ENCODE measurements around the gene ULK1.

Gene ULK1

DNA sequence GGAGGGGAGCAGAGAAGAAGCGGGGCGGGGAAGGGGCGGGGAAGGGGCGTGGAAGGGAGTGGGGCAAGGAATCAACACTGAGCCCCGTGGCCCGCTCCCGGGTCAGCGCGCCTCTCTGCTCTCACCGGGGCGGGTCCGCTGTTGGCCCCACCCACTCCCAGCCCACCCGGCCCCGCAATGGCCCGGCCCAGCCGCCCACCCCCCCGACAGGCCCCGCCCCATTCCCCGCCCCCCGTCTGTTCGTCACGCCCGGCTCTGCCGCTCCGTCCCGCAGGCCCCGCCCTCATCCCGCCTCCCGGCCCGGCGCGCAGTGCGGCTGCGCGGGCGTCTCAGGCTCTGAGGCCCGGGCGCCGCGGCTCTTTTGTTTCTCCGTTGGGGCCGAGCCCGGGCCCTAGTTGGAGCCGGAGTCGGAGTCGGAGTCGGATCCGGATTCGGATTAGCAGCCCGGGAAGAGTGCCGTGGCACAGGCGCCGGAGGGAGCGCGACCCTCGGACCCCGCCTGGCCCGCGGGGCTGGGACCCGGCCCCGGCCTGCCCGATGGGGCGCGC is at the start of gene ULK1:
TSS of gene ULK1 (plus strand) at position 310 of the 548 bp plus-strand sequence. CDS start 380 bp downstream, outside the sequence.
- TF ChIP-seq, protein P1, sequence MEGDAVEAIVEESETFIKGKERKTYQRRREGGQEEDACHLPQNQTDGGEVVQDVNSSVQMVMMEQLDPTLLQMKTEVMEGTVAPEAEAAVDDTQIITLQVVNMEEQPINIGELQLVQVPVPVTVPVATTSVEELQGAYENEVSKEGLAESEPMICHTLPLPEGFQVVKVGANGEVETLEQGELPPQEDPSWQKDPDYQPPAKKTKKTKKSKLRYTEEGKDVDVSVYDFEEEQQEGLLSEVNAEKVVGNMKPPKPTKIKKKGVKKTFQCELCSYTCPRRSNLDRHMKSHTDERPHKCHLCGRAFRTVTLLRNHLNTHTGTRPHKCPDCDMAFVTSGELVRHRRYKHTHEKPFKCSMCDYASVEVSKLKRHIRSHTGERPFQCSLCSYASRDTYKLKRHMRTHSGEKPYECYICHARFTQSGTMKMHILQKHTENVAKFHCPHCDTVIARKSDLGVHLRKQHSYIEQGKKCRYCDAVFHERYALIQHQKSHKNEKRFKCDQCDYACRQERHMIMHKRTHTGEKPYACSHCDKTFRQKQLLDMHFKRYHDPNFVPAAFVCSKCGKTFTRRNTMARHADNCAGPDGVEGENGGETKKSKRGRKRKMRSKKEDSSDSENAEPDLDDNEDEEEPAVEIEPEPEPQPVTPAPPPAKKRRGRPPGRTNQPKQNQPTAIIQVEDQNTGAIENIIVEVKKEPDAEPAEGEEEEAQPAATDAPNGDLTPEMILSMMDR (IDR thresholded peaks at IDR 0.05; ENCODE audit: low read depth, low read length, missing control alignments): no peak
- in situ Hi-C loops (cut with HindIII; ENCODE audit: low sequenced_read_pairs): no loop called here

DNA sequence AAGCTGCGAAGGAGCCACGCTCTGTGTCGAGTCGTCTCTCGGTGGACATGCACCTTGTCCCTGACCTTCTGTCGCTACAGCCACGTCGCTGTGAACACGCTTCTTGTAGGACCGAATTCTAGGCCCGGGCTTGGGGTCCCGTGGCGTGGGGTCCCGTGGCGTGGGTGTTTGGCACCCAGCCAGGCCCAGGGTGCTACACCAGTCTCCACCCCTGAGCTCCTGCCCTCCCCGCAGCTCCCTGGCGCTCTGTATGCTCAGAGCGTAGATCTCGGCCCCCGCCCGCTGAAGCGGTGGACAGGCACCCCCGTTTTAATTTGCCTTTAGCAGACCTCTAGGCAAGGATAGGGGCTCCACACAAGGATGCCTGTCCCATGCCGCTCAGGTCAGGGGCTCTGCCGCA is 49.8 kb upstream of the ULK1 start:
- no peak overlapping the region for H3K4me3 ChIP-seq (ENCODE audit: low read depth, low read length)
- DNase-seq (ENCODE audit: low read depth): no peak
- TF ChIP-seq, protein P1 (IDR thresholded peaks at IDR 0.05; ENCODE audit: low read depth, low read length, missing control alignments): no peak
- in situ Hi-C loops (cut with HindIII; ENCODE audit: low sequenced_read_pairs): no loop called here

More for the DNA sequence above, at the start of gene ULK1:
- peak; percentile 58 for DNase-seq (ENCODE audit: low read depth)
- peak within 1 kb of the TSS; percentile 60 for H3K4me3 ChIP-seq (ENCODE audit: low read depth, low read length)

DNA sequence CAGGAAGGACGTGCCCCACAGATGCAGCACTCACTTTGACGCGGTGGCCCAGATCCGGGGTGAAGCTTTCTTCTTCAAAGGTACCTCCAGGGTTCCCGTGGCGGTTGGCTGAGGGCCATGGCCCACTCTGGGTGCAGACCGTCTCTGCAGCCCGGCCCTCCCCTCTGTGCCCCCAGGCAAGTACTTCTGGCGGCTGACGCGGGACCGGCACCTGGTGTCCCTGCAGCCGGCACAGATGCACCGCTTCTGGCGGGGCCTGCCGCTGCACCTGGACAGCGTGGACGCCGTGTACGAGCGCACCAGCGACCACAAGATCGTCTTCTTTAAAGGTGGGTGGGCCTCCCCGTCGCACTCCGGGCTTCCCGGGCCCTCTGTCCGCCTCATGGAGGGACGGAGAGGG is 49.3 kb upstream of the ULK1 start:
- no peak for DNase-seq (ENCODE audit: low read depth)
- in situ Hi-C loops (cut with HindIII; ENCODE audit: low sequenced_read_pairs): no loop called here
- H3K4me3 ChIP-seq (ENCODE audit: low read depth, low read length): no peak overlapping the region
- TF ChIP-seq, protein P1 (IDR thresholded peaks at IDR 0.05; ENCODE audit: low read depth, low read length, missing control alignments): no peak

DNA sequence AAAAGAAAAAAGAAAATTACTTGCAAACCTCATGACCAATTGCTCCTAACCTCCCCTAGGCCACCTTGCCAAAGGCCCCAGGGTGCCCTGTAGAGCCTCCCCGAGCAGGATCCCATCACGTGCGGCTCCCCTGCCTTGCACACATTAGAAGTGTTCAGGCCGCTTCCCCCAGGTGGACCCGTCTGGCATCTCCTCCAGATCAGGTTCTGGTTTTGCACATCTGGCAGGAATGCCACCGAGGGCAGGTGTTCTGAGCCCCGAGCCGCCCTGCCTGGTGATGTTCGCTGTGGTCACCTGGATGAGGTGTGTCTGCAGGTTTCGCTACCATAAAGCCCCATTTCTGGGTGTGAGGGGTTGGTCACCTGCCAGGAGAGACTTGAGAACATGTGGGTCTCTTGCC is 47.0 kb upstream of the ULK1 start:
- no peak overlapping the region for H3K4me3 ChIP-seq (ENCODE audit: low read depth, low read length)
- DNase-seq (ENCODE audit: low read depth): no peak
- in situ Hi-C loops (cut with HindIII; ENCODE audit: low sequenced_read_pairs): no loop called here
- TF ChIP-seq, protein P1 (IDR thresholded peaks at IDR 0.05; ENCODE audit: low read depth, low read length, missing control alignments): no peak

DNA sequence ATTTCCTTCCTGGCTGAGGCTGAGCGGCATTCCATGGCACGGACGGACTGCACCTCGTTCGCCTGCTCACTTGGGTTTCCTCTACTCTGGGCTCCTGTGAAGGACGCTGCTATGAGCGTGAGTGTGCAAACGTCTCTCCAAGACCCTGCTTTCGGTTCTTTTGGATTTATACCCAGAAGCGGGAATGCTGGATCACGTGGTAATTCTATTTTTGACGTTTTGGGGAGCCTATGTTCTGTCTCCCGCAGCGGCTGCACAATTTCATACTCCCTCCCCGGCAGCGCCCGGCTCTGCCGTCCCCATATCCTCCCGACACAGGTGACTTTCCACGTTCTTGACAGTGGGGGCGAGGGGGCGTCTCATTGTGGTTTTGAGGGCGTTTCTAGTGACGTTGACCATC is 45.7 kb upstream of the ULK1 start:
- DNase-seq (ENCODE audit: low read depth): no peak
- H3K4me3 ChIP-seq (ENCODE audit: low read depth, low read length): no peak overlapping the region
- in situ Hi-C loops (cut with HindIII; ENCODE audit: low sequenced_read_pairs): no loop called here
- TF ChIP-seq, protein P1 (IDR thresholded peaks at IDR 0.05; ENCODE audit: low read depth, low read length, missing control alignments): no peak

DNA sequence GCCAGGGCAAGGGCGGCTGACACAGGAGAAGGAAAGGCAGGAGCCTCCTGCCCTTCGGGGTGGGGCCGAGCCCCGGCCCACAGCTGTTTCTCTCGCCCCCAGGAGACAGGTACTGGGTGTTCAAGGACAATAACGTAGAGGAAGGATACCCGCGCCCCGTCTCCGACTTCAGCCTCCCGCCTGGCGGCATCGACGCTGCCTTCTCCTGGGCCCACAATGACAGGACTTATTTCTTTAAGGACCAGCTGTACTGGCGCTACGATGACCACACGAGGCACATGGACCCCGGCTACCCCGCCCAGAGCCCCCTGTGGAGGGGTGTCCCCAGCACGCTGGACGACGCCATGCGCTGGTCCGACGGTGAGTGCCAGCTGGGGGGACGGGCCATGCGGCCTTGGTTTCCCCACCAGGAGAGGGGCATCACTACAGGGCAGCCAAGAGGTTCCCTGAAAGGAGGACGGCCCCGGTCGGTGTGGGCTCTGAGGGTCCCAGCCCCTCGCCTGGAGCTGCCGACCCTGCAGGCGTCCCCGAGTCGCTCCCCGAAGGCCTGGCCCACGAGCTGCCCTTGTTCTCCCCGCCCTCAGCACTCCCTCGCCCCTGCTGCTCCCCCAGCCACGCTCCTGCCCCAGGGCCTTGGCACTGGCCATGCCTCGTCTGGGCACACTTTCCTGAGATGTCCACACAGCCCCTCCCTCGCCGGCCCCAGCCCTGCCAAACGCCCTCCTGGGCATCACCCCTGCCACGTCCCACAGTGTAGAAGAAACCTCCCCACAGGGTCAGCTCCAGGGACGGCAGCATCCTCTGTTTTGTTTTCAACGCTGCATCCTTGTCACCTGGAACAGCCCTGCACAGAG is 44.5 kb upstream of the ULK1 start:
- no peak for DNase-seq (ENCODE audit: low read depth)
- TF ChIP-seq, protein P1 (IDR thresholded peaks at IDR 0.05; ENCODE audit: low read depth, low read length, missing control alignments): no peak
- in situ Hi-C loops (cut with HindIII; ENCODE audit: low sequenced_read_pairs): no loop called here
- no peak overlapping the region for H3K4me3 ChIP-seq (ENCODE audit: low read depth, low read length)
